Body of pancreas (tissue), 4 donors: ENCODE data around the gene SUSD4.

Source experiments
- POLR2A ChIP-seq, 3 donors: fragments of 450-650 bp; IDR thresholded peaks; one replicate each; pipeline ENCODE4 v1.6.1; 2016; ENCODE audit warnings: antibody characterized with exemption in 3 of 3, mild to moderate bottlenecking in 2 of 3
- TF ChIP-seq, protein P1 (sequence below), 7 experiments: fragments of 450-650 bp in 4 of 7; fragments of 200-600 bp in 3 of 7; sonication (generic) in 3 of 7; IDR thresholded peaks; one replicate each; pipeline ENCODE4 v1.5.1; 2016 to 2019; ENCODE audit warnings: antibody characterized with exemption in 7 of 7

- TF ChIP-seq POLR2A (IDR thresholded peaks at IDR 0.05): no peak
- TF ChIP-seq, protein P1, sequence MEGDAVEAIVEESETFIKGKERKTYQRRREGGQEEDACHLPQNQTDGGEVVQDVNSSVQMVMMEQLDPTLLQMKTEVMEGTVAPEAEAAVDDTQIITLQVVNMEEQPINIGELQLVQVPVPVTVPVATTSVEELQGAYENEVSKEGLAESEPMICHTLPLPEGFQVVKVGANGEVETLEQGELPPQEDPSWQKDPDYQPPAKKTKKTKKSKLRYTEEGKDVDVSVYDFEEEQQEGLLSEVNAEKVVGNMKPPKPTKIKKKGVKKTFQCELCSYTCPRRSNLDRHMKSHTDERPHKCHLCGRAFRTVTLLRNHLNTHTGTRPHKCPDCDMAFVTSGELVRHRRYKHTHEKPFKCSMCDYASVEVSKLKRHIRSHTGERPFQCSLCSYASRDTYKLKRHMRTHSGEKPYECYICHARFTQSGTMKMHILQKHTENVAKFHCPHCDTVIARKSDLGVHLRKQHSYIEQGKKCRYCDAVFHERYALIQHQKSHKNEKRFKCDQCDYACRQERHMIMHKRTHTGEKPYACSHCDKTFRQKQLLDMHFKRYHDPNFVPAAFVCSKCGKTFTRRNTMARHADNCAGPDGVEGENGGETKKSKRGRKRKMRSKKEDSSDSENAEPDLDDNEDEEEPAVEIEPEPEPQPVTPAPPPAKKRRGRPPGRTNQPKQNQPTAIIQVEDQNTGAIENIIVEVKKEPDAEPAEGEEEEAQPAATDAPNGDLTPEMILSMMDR (IDR thresholded peaks at IDR 0.05): no peak
Observed at GRCh38 chr1:223197923-223198627, 165.9 kb downstream of the SUSD4 start.
